ENCODE measurements around the gene CTXN1.

DNA sequence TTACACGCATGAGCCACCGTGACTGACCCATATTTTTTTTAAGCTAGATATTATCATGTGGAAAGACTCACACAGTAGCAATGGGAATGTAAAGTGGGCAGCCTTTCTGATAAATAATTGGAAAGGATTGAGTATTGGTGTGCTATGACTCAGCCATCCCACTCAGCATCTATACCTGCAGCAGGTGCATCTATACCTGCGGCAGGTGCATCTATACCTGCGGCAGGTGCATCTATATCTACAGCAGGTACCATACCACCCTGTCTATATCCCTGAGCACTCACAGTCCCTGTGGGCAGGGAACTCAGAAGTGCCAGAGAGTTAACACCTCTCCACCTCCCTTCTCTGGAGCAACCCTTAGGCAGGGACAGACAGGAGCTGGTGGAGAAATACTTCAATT is 42.8 kb downstream of the CTXN1 start:
- TF ChIP-seq EZH2 (IDR thresholded peaks at IDR 0.05; ENCODE audit: borderline replicate concordance) = no peak
- TF ChIP-seq, protein P1, sequence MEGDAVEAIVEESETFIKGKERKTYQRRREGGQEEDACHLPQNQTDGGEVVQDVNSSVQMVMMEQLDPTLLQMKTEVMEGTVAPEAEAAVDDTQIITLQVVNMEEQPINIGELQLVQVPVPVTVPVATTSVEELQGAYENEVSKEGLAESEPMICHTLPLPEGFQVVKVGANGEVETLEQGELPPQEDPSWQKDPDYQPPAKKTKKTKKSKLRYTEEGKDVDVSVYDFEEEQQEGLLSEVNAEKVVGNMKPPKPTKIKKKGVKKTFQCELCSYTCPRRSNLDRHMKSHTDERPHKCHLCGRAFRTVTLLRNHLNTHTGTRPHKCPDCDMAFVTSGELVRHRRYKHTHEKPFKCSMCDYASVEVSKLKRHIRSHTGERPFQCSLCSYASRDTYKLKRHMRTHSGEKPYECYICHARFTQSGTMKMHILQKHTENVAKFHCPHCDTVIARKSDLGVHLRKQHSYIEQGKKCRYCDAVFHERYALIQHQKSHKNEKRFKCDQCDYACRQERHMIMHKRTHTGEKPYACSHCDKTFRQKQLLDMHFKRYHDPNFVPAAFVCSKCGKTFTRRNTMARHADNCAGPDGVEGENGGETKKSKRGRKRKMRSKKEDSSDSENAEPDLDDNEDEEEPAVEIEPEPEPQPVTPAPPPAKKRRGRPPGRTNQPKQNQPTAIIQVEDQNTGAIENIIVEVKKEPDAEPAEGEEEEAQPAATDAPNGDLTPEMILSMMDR (IDR thresholded peaks at IDR 0.05; ENCODE audit: poor library complexity) = no peak
